Aorta (tissue), 5 donors: Measurements from ENCODE around the gene CLEC11A. TPM values are rescaled to one million over a fixed set of nuclear protein-coding genes. Genes with fewer than 3 reads are reported as not detected.
A peak's percentile ranks its signal among the peaks of the same experiment; 100 is the strongest.

ENCODE experiments used
- ATAC-seq: fragments of 200-7000 bp; cut with Tn5 transposase; one replicate; pipeline ENCODE4 v1.9.1; 2022; ENCODE audit warnings: moderate library complexity; ENCODE audit not compliant: low FRiP score
- DNase-seq, 2 donors: peaks; one replicate each; pipeline ENCODE4 v3.0.0-alpha.2; 2020
- H3K27ac ChIP-seq, 2 donors: one replicate each; pipeline ENCODE4 v1.5.1; 2013; ENCODE audit warnings: low read length in 2 of 2, mild to moderate bottlenecking in 2 of 2, moderate library complexity in 2 of 2, control low read depth in 1 of 2, inconsistent platforms in 1 of 2, low read depth in 1 of 2
- H3K27me3 ChIP-seq, 2 donors: one replicate each; pipeline ENCODE4 v1.6.1; 2013; ENCODE audit warnings: control low read depth in 1 of 2, low read length in 1 of 2, mild to moderate bottlenecking in 1 of 2, moderate library complexity in 1 of 2; ENCODE audit not compliant: insufficient read depth in 2 of 2, control insufficient read depth in 1 of 2
- H3K36me3 ChIP-seq, 2 donors: one replicate each; pipeline ENCODE4 v1.6.1; 2013; ENCODE audit warnings: control low read depth in 1 of 2, low read length in 1 of 2, mild to moderate bottlenecking in 1 of 2; ENCODE audit not compliant: insufficient read depth in 2 of 2, control insufficient read depth in 1 of 2
- H3K4me1 ChIP-seq, 2 donors: one replicate each; pipeline ENCODE4 v1.6.1; 2013; ENCODE audit warnings: low read length in 2 of 2, control low read depth in 1 of 2, mild to moderate bottlenecking in 1 of 2, moderate library complexity in 1 of 2; ENCODE audit not compliant: insufficient read depth in 2 of 2, control insufficient read depth in 1 of 2
- H3K4me3 ChIP-seq, 2 donors: one replicate each; pipeline ENCODE4 v1.5.1; 2013; ENCODE audit warnings: low read length in 2 of 2, control low read depth in 1 of 2, mild to moderate bottlenecking in 1 of 2
- H3K9me3 ChIP-seq: one replicate; pipeline ENCODE4 v1.6.1; 2013; ENCODE audit warnings: mild to moderate bottlenecking, low read length; ENCODE audit not compliant: control insufficient read depth
- whole genome bisulfite sequencing, 2 donors: extraction: QIAGEN DNeasy Blood & Tissue Kit; methylation state at CpG; one replicate each; pipeline ENCODE4 v1.1.7; 2013; 5-methylcytosine and 5-hydroxymethylcytosine counted together
- intact Hi-C, 2 donors: fragments of 100-400 bp; cut with DNase I; formaldehyde crosslinking; loops; one replicate each; pipeline versions ENCODE4 v1.14.2 to v1.15.0; 2022
- polyA plus RNA-seq, 2 donors: library from polyadenylated mRNA; stranded (reverse); fragments of 200-250 nt; gene quantifications; one replicate each; pipeline ENCODE4 v1.2.3, GENCODE V29; 2013
- total RNA-seq, 2 donors: library from RNA; stranded (reverse); fragmentation: NEBNext Ultra II Directional; extraction: Animal tissue kit (Norgen Biotek cat#: 25700); gene quantifications; one replicate each; pipeline ENCODE4 v1.2.1, GENCODE V29; 2021
- donor health status: healthy with polysubstance abuse.
- donor health status: Bipolar disorder and iron deficiency.
- donor health status: DM: no; HTN: no; CAD: no.
- donor health status: DM: no; HTN: no; CAD: no.
- donor health status: DM: yes; HTN: yes; CAD: no.

CLEC11A gene
- total and polyA plus RNA-seq, 4 donors: 2.0 to 28.7 (median 13.0) TPM

DNA sequence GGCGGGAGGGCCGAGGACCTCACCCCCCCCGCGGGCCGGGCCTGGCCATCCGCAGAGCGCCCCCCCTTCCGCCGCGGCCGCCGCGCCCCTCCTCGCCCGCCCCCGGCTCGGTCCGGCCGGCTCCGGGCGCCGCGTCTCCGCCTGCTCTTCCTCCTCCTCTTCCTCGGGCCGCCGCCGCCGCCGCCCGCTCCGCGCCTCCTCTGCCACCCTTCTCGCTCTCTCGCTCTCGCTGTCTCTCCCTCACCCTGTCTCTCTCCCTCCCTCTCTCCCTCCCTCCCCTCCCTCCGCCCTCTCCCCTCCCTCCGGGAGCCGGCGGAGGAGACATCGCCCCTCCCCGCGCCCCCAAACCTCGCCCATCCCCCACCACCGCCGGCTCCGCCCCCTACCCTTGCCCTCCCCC lies 3.6 kb upstream of the CLEC11A start, which contains the start of gene SHANK1:
Gene SHANK1, minus strand, starts transcription at position 237 of the 400 bp plus-strand sequence. CDS start 2,883 bp downstream, outside the sequence.
- 0 to 2% methylated on average over 7 to 45 of the region's 47 CpGs for WGBS, 2 donors
- no peaks in the 10 kb centered on the region for H3K4me1 ChIP-seq
- no peaks in the 10 kb centered on the region for H3K36me3 ChIP-seq
- no peaks in the 10 kb centered on the region for H3K27me3 ChIP-seq
- DNase-seq: no peak
- H3K27ac ChIP-seq: no peak within 1 kb of the TSS
- no peaks in the 10 kb centered on the region for H3K9me3 ChIP-seq
- intact Hi-C loops: no loop called here
- H3K4me3 ChIP-seq: no peak within 1 kb of the TSS
- no peak for ATAC-seq

DNA sequence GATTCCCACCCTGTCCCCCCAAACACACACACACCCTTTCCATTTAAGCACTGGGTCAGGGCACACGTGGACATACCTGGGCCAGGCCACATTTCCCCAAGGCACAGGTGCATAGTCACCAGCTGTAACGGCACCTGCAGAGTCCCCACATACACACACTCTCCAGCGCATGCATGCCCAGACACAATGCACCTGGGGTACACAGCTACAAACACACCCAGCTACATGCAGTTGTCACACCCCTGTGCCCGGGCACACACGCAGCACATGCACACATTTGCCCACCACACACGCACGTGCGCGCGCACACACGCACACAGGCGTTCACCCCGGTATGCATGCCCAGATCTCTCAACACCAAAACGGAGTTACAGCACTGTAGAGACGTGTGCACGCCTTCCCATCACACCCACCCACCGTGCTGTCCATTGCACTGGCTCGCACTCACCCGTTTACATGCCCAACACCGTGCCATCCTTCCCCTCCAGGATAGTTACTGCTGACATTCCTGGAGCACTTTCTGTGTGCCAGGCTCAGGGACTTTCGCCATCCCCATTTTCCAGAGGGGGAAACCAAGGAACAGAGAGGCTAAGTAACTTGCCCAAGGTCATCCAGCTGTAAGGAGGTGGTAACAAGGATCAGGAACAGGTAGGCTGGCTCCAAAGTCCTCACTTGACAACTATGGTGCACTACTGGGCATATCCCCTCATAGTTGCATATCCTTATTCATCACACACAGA lies 2.8 kb upstream of the CLEC11A start:
- no peaks in the 10 kb centered on the region for H3K4me1 ChIP-seq
- H3K27me3 ChIP-seq: no peaks in the 10 kb centered on the region
- no peak overlapping the region for H3K4me3 ChIP-seq
- WGBS, 2 donors: 75 to 76% methylated on average over 21 of the region's 21 CpGs
- H3K36me3 ChIP-seq: no peaks in the 10 kb centered on the region
- no peaks in the 10 kb centered on the region for H3K9me3 ChIP-seq
- ATAC-seq: no peak
- intact Hi-C loops: no loop called here
- H3K27ac ChIP-seq: no peak overlapping the region
- no peak for DNase-seq

DNA sequence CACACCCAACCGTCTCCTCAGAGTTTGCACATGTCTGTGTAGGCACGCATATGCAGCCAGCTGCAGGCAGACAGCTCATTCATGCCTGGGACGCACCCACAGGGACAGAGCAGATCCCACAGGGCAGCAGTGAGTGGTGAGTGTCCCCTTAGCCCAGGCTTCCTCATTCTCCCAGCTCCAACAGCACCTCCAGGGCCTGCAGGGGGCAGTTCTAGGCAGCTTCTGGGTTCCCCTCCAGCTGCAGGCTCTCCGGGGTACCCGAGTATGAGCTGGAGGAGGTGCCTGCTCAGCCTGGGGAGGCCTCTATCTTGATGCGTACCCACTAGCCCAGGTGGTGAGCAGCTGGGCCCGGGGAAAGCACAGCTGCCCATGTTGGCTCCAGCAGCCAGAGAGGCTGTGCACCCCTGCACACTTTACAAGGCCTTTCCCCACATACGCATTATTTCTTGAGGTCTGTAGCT lies 2.2 kb upstream of the CLEC11A start:
- H3K4me3 ChIP-seq: no peak overlapping the region
- H3K27ac ChIP-seq: no peak overlapping the region
- H3K27me3 ChIP-seq: no peaks in the 10 kb centered on the region
- H3K4me1 ChIP-seq: no peaks in the 10 kb centered on the region
- ATAC-seq (no peak), DNase-seq (no peak)
- H3K36me3 ChIP-seq: no peaks in the 10 kb centered on the region
- H3K9me3 ChIP-seq: no peaks in the 10 kb centered on the region
- intact Hi-C loops: no loop called here
- WGBS, 2 donors: 66 to 69% methylated on average over 8 of the region's 8 CpGs

DNA sequence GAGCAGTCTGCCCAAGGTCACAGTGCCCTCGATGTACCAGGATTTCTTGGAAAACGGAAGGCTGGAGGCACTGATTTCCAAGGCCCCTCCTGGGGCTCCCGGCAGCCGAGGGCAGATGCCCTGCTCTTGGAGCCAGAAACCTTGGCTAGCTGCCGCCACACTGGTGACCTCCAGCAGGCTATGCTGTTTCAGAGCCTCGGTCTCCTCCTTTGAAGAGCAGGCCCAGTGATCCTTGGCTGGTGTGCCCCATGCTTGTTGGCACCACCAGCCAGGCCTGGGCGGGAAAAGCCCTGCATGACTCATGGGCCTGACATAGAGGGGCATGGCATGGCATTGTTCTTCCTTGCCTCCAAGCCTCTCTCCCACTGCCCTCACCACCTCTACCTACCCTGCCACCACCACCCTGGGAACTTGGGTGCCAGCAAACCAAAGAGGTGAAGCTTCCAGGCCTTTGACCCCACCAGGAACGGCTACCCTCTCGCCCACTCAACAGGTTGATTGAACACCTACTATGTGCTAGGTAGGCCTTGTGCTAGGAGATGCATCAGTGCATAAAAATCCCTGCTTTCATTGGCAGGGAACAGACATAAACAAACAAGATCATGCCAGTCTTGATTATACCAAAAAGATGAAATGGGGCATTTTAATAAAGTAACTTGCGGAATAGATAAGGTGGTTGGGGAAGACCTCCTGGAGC lies 1.6 kb upstream of the CLEC11A start:
- H3K4me1 ChIP-seq: no peaks in the 10 kb centered on the region
- no peaks in the 10 kb centered on the region for H3K27me3 ChIP-seq
- 39 to 41% methylated on average over 10 of the region's 10 CpGs for WGBS, 2 donors

DNA sequence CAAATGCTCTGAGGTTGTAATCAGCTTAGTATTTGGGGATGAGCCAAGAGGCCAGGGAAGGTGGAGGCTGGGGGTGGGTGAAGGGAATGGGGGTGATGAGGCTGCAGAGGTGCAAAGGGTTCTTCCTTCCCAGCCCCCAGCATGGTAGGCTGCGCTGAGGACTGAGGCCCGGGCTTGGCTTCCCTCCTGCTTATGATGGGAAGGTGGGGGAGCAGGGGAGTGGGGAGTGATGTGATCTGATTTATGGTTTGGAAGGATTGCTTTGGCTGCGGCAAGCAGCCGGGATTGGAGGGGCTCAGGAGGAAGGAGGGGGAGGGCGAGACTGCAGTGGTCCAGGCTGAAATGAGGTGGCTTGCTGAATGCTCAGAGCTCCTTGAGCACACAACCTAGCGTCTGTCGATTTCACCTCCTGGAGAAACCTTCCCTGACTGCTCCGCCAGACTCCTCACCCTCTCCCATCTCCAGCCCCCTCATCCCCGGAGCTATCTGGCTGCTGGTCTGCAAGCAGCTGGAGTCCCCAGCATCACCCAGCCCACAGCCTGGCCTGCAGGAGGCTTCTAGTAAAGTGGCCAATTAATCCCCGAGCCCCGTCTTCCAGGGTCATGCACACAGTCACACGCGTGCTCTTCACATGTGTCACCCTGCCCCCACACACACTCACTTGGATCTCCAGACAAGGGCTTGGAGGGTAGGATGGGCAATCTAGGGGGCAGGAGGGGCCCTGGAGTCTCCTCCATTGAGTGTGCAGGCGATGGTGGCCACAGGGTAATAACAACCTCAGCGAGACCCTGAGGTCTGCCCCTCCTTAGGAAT lies 757 bp upstream of the CLEC11A start:
- Histone ChIP-seq H3K4me3 (no peak overlapping the region), H3K9me3 (no peaks in the 10 kb centered on the region), H3K27ac (no peak overlapping the region), H3K27me3 (no peaks in the 10 kb centered on the region), H3K36me3 (no peaks in the 10 kb centered on the region), H3K4me1 (no peaks in the 10 kb centered on the region)
- intact Hi-C loops: no loop called here
- WGBS, 2 donors: 62 to 64% methylated on average over 14 to 15 of the region's 15 CpGs
- DNase-seq (no peak), ATAC-seq (no peak)

More for the DNA sequence above, 1.6 kb upstream of the CLEC11A start:
- DNase-seq (no peak), ATAC-seq (no peak)
- Histone ChIP-seq H3K9me3 (no peaks in the 10 kb centered on the region), H3K27ac (no peak overlapping the region), H3K4me3 (no peak overlapping the region), H3K36me3 (no peaks in the 10 kb centered on the region)
- intact Hi-C loops: no loop called here

DNA sequence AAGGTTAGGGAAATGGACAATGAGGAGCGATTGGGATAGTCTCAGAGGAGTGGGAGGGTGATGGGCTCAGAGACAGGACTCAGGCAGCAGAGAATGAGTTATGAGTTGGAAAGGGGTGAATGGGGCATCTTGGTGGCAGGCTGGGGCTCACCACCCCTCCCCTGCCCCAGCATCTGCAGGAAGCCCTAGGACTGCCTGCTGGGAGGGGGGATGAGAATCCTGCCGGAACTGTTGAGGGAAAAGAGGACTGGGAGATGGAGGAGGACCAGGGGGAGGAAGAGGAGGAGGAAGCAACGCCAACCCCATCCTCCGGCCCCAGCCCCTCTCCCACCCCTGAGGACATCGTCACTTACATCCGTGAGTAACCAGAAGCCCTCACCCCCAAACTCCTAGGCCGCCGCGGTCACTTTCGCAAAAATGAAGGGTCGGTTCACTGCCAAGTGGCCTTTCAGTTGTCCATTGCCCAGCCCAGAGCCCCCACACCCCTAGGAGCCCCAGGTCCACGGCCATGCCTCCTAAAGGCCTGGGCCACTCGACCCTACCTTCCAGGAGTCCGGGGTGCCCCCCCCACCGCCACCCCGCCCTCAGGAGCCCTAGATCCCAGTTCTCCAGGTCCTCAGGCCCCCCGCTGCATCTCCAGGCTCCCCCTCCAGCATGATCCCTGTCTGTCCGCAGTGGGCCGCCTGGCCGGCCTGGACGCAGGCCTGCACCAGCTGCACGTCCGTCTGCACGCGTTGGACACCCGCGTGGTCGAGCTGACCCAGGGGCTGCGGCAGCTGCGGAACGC lies 764 bp downstream of the CLEC11A start:
- ATAC-seq (no peak), DNase-seq (no peak)
- Histone ChIP-seq H3K4me3 (peak overlapping the region in 1 of 2 donors; percentile 2), H3K27me3 (no peaks in the 10 kb centered on the region), H3K4me1 (no peaks in the 10 kb centered on the region), H3K9me3 (peaks cover 2% of the 10 kb centered on the region), H3K27ac (no peak overlapping the region), H3K36me3 (no peaks in the 10 kb centered on the region)
- intact Hi-C loops: no loop called here
- 5 to 6% methylated on average over 27 to 31 of the region's 31 CpGs for WGBS, 2 donors

DNA sequence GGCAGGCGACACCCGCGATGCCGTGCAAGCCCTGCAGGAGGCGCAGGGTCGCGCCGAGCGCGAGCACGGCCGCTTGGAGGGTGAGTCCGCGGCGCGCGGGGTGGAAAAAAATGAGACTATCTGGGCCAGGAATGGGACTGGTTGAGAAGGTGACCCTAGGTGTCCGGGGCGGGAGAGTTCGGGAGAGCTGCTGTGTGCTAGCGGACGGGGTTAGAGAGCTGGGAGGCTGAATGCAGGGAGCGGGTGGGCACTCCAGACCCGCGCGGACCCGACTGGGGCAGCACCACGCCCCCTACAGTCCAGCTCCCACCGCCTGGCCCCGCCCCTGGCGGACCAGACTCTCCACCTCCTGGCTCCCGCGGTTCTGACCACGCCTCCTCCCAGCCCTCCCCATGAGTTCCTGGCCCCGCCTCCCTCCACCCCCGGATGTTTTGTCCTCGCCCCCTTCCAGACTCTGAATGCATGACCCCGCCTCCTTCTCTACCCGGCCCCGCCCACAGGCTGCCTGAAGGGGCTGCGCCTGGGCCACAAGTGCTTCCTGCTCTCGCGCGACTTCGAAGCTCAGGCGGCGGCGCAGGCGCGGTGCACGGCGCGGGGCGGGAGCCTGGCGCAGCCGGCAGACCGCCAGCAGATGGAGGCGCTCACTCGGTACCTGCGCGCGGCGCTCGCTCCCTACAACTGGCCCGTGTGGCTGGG lies 1.5 kb downstream of the CLEC11A start:
- 1% methylated on average over 56 to 65 of the region's 65 CpGs for WGBS, 2 donors
- no peaks in the 10 kb centered on the region for H3K4me1 ChIP-seq
- H3K4me3 ChIP-seq: peak overlapping the region; percentile 2 to 18
- peak; percentile 96 for ATAC-seq
- intact Hi-C loops: no loop called here
- no peaks in the 10 kb centered on the region for H3K36me3 ChIP-seq
- no peak overlapping the region for H3K27ac ChIP-seq
- H3K9me3 ChIP-seq: peaks cover 2% of the 10 kb centered on the region
- no peaks in the 10 kb centered on the region for H3K27me3 ChIP-seq
- peak; percentile 98 to 99 for DNase-seq
